Heart left ventricle (tissue), 13 donors: ENCODE data around the gene CTNNA1.

Experiments
- CTCF ChIP-seq, 12 donors: fragments of 200-600 bp; sonication (generic) in 4 of 12; IDR thresholded peaks; one replicate each; pipeline versions ENCODE4 v1.5.0 to v1.8.0; 2018 to 2022; ENCODE audit warnings: antibody characterized with exemption in 12 of 12, mild to moderate bottlenecking in 5 of 12
- POLR2A ChIP-seq, 2 donors: fragments of 450-650 bp; IDR thresholded peaks; one replicate each; pipeline ENCODE4 v1.6.1; 2017; ENCODE audit warnings: antibody characterized with exemption in 2 of 2, mild to moderate bottlenecking in 2 of 2, moderate library complexity in 2 of 2
- donor health status: ischemic (EF 13 %, LVEDD 7.1; RV severe dilation, severe dysfunction).
- donor health status: DM: no; HTN: yes; CAD: no.
- donor health status: DM: no; HTN: no; CAD: no.
- donor health status: ischemic (EF 25% LVEDD 6.9; RV normal size, moderate dysfunction).
- donor health status: ischemic (EF 25% LVEDD 5.7; RV mildly dilated, moderate dysfunction).
- donor health status: ischemic (EF 35%, LVEDD 5.7; RV mildly dilated, moderate dysfunction).
- donor health status: nonischemic (EF 11% LVEDD 7.7; RV severe dilation, severe dysfunction).
- donor health status: DM: yes; HTN: yes; CAD: no.
- donor health status: PGD.
- donor health status: ischemic (EF 29% LVEDD 5.4; RV normal size, mild dysfunction).
- donor health status: nonischemic (EF 23%, LVEDD 6.1; RV moderate dilation, normal function).

GRCh38 chr5:138927979-138928378, 174.8 kb downstream of the CTNNA1 start:
- TF ChIP-seq CTCF (IDR thresholded peaks at IDR 0.05) (peak in 2 of 12 donors; percentile 7 to 13), POLR2A (IDR thresholded peaks at IDR 0.05) (no peak)
